ENCODE measurements around the gene FCRL6.

Gene FCRL6

GRCh38 chr1:159864262-159864661 is 62.1 kb downstream of the FCRL6 start:
- TF ChIP-seq EZH2phosphoT487 (IDR thresholded peaks at IDR 0.05; ENCODE audit: borderline replicate concordance, low read length) (no peak), CTCF (IDR thresholded peaks at IDR 0.05; ENCODE audit: low read depth, low read length, poor library complexity, severe bottlenecking) (no peak)
- Histone ChIP-seq H3K27me3 (ENCODE audit: control insufficient read depth, low read length) (peaks cover 17% of the 10 kb centered on the region), H4K20me1 (ENCODE audit: control insufficient read depth, insufficient read depth, low read depth, low read length) (no peaks in the 10 kb centered on the region), H3K9me2 (replicated peaks; ENCODE audit: control insufficient read depth, low read length) (no peaks in the 10 kb centered on the region), H3K27ac (ENCODE audit: low read depth, low read length) (no peak overlapping the region), H3K9me3 (ENCODE audit: control insufficient read depth, insufficient read depth, low read length) (no peaks in the 10 kb centered on the region), H3K36me3 (ENCODE audit: control insufficient read depth, low read length) (no peaks in the 10 kb centered on the region), H3F3A (ENCODE audit: control insufficient read depth, insufficient read depth) (no peaks in the 10 kb centered on the region), H3K4me3 (ENCODE audit: low read length) (no peak overlapping the region), H3K4me2 (ENCODE audit: low read length) (no peak overlapping the region), H3K79me2 (ENCODE audit: control insufficient read depth, low read length) (no peaks in the 10 kb centered on the region), H3K4me1 (ENCODE audit: control insufficient read depth, low read length) (no peaks in the 10 kb centered on the region)
